Central memory CD8-positive, alpha-beta T cell (primary cell): Measurements from ENCODE around the gene EXOSC5.

Experiments used
- ATAC-seq: fragments of 150-1000 bp; cut with Tn5 transposase; replicated peaks from 2 replicates; pipeline ENCODE4 v1.10.0; 2022; ENCODE audit warnings: mild to moderate bottlenecking, moderate FRiP score, moderate number of reproducible peaks; ENCODE audit not compliant: poor library complexity, severe bottlenecking; ENCODE audit errors: extremely low read depth
- DNase-seq, 2 donors: peaks; one replicate each; pipeline ENCODE4 v3.0.0; 2021; ENCODE audit warnings: low spot score in 2 of 2
- H3K27ac Mint-ChIP-seq: one replicate; pipeline ENCODE4 v1.8.0; 2022; ENCODE audit warnings: low read depth, mild to moderate bottlenecking, moderate library complexity, mixed read lengths
- H3K27me3 Mint-ChIP-seq: one replicate; pipeline ENCODE4 v1.8.0; 2022; ENCODE audit warnings: mixed read lengths
- H3K36me3 Mint-ChIP-seq: one replicate; pipeline ENCODE4 v1.8.0; 2022; ENCODE audit warnings: mild to moderate bottlenecking, moderate library complexity, mixed read lengths; ENCODE audit not compliant: insufficient read depth
- H3K4me1 Mint-ChIP-seq: one replicate; pipeline ENCODE4 v1.8.0; 2022; ENCODE audit warnings: mixed read lengths
- H3K4me3 Mint-ChIP-seq: one replicate; pipeline ENCODE4 v1.8.0; 2022; ENCODE audit warnings: mild to moderate bottlenecking, moderate library complexity, mixed read lengths
- H3K9me3 Mint-ChIP-seq: one replicate; pipeline ENCODE4 v1.8.0; 2022; ENCODE audit warnings: mixed read lengths

Gene EXOSC5

GRCh38 chr19:41369769-41370168 is 27.4 kb downstream of the EXOSC5 start:
- no peak overlapping the region for H3K4me3 Mint-ChIP-seq
- H3K9me3 Mint-ChIP-seq, result no peaks in the 10 kb centered on the region
- no peak for ATAC-seq
- H3K36me3 Mint-ChIP-seq, result peaks cover 4% of the 10 kb centered on the region
- DNase-seq, result no peak
- H3K4me1 Mint-ChIP-seq, result peaks cover 17% of the 10 kb centered on the region
- no peak overlapping the region for H3K27ac Mint-ChIP-seq
- no peaks in the 10 kb centered on the region for H3K27me3 Mint-ChIP-seq

- Mint-ChIP-seq H3K27ac (no peak overlapping the region), H3K4me1 (peaks cover 28% of the 10 kb centered on the region), H3K4me3 (no peak overlapping the region), H3K36me3 (peaks cover 12% of the 10 kb centered on the region), H3K27me3 (no peaks in the 10 kb centered on the region), H3K9me3 (no peaks in the 10 kb centered on the region)
- DNase-seq (no peak), ATAC-seq (no peak)
Measured at GRCh38 chr19:41367848-41368301, 29.3 kb downstream of the EXOSC5 start.

GRCh38 chr19:41366089-41366488 is 31.1 kb downstream of the EXOSC5 start:
- no peak overlapping the region for H3K27ac Mint-ChIP-seq
- no peak overlapping the region for H3K4me3 Mint-ChIP-seq
- DNase-seq, result no peak
- peaks cover 14% of the 10 kb centered on the region for H3K36me3 Mint-ChIP-seq
- no peaks in the 10 kb centered on the region for H3K9me3 Mint-ChIP-seq
- H3K4me1 Mint-ChIP-seq, result peaks cover 28% of the 10 kb centered on the region
- H3K27me3 Mint-ChIP-seq, result no peaks in the 10 kb centered on the region
- no peak for ATAC-seq

- H3K4me1 Mint-ChIP-seq, result peaks cover 32% of the 10 kb centered on the region
- ATAC-seq (no peak), DNase-seq (no peak)
- H3K27ac Mint-ChIP-seq, result peak overlapping the region; percentile 99
- no peaks in the 10 kb centered on the region for H3K27me3 Mint-ChIP-seq
- no peaks in the 10 kb centered on the region for H3K9me3 Mint-ChIP-seq
- H3K4me3 Mint-ChIP-seq, result peak overlapping the region; percentile 85
- H3K36me3 Mint-ChIP-seq, result peaks cover 22% of the 10 kb centered on the region
Measured at GRCh38 chr19:41364524-41365391, 32.4 kb downstream of the EXOSC5 start.

GRCh38 chr19:41363753-41364523 is 33.2 kb downstream of the EXOSC5 start, which contains the start of gene B9D2:
TSS of gene B9D2 (minus strand) at chr19:41364149. CDS start at chr19:41363519, 630 bp downstream.
- peak; percentile 95 for ATAC-seq
- Mint-ChIP-seq H3K9me3 (no peaks in the 10 kb centered on the region), H3K4me3 (peak within 1 kb of the TSS; percentile 85), H3K4me1 (peaks cover 32% of the 10 kb centered on the region), H3K36me3 (peaks cover 23% of the 10 kb centered on the region), H3K27ac (peak within 1 kb of the TSS; percentile 99), H3K27me3 (no peaks in the 10 kb centered on the region)
- peak; percentile 96 to 98 for DNase-seq

- ATAC-seq (no peak), DNase-seq (no peak)
- no peaks in the 10 kb centered on the region for H3K9me3 Mint-ChIP-seq
- peaks cover 23% of the 10 kb centered on the region for H3K36me3 Mint-ChIP-seq
- H3K4me1 Mint-ChIP-seq, result peaks cover 34% of the 10 kb centered on the region
- H3K27ac Mint-ChIP-seq, result peak overlapping the region; percentile 99
- H3K27me3 Mint-ChIP-seq, result no peaks in the 10 kb centered on the region
- H3K4me3 Mint-ChIP-seq, result peak overlapping the region; percentile 85
Measured at GRCh38 chr19:41363371-41363752, 33.8 kb downstream of the EXOSC5 start.

GRCh38 chr19:41362143-41362847 is 34.9 kb downstream of the EXOSC5 start:
- ATAC-seq, result no peak
- Mint-ChIP-seq H3K36me3 (peaks cover 25% of the 10 kb centered on the region), H3K27ac (no peak overlapping the region), H3K9me3 (no peaks in the 10 kb centered on the region), H3K4me1 (peaks cover 45% of the 10 kb centered on the region), H3K27me3 (no peaks in the 10 kb centered on the region), H3K4me3 (peak overlapping the region; percentile 85)
- no peak for DNase-seq

GRCh38 chr19:41359741-41360140 is 37.4 kb downstream of the EXOSC5 start:
- no peak overlapping the region for H3K4me3 Mint-ChIP-seq
- no peak overlapping the region for H3K27ac Mint-ChIP-seq
- ATAC-seq (no peak), DNase-seq (no peak)
- H3K36me3 Mint-ChIP-seq, result peaks cover 32% of the 10 kb centered on the region
- peaks cover 56% of the 10 kb centered on the region for H3K4me1 Mint-ChIP-seq
- H3K9me3 Mint-ChIP-seq, result no peaks in the 10 kb centered on the region
- H3K27me3 Mint-ChIP-seq, result no peaks in the 10 kb centered on the region

- Mint-ChIP-seq H3K9me3 (no peaks in the 10 kb centered on the region), H3K27ac (no peak overlapping the region), H3K4me1 (peaks cover 49% of the 10 kb centered on the region), H3K36me3 (peaks cover 33% of the 10 kb centered on the region), H3K4me3 (peak overlapping the region; percentile 43), H3K27me3 (no peaks in the 10 kb centered on the region)
- ATAC-seq (no peak), DNase-seq (no peak)
Measured at GRCh38 chr19:41357746-41358145, 39.4 kb downstream of the EXOSC5 start.

GRCh38 chr19:41356984-41357739 is 40.0 kb downstream of the EXOSC5 start:
- DNase-seq (no peak), ATAC-seq (no peak)
- Mint-ChIP-seq H3K4me1 (peaks cover 49% of the 10 kb centered on the region), H3K9me3 (no peaks in the 10 kb centered on the region), H3K27me3 (no peaks in the 10 kb centered on the region), H3K36me3 (peaks cover 39% of the 10 kb centered on the region), H3K27ac (peak overlapping the region; percentile 92), H3K4me3 (peak overlapping the region; percentile 43)

- H3K4me1 Mint-ChIP-seq, result peaks cover 59% of the 10 kb centered on the region
- DNase-seq (no peak), ATAC-seq (no peak)
Measured at GRCh38 chr19:41355802-41356201, 41.4 kb downstream of the EXOSC5 start.

GRCh38 chr19:41355035-41355434 is 42.1 kb downstream of the EXOSC5 start:
- no peaks in the 10 kb centered on the region for H3K27me3 Mint-ChIP-seq
- peak overlapping the region; percentile 19 for H3K4me3 Mint-ChIP-seq
- no peak for DNase-seq
- H3K9me3 Mint-ChIP-seq, result no peaks in the 10 kb centered on the region
- H3K4me1 Mint-ChIP-seq, result peaks cover 65% of the 10 kb centered on the region
- H3K27ac Mint-ChIP-seq, result peak overlapping the region; percentile 92
- no peak for ATAC-seq
- peaks cover 48% of the 10 kb centered on the region for H3K36me3 Mint-ChIP-seq

More at GRCh38 chr19:41355802-41356201, 41.4 kb downstream of the EXOSC5 start:
- no peaks in the 10 kb centered on the region for H3K27me3 Mint-ChIP-seq
- H3K36me3 Mint-ChIP-seq, result peaks cover 49% of the 10 kb centered on the region
- H3K4me3 Mint-ChIP-seq, result peak overlapping the region; percentile 19
- no peaks in the 10 kb centered on the region for H3K9me3 Mint-ChIP-seq
- H3K27ac Mint-ChIP-seq, result peak overlapping the region; percentile 92
